Stimulated activated effector memory CD8-positive, alpha-beta T cell treated with anti-CD3 and anti-CD28 coated beads, Interleukin-12 subunit alpha, Interleukin-12 subunit beta, amount 100 ng/mL, for 72 hours (primary cell): ENCODE measurements around the gene ANXA2.

Source experiments
- ATAC-seq: fragments of 150-1000 bp; cut with Tn5 transposase; 2 replicates; pipeline ENCODE4 v1.10.0; 2021
- DNase-seq, 2 donors: peaks; one replicate each; pipeline ENCODE4 v3.0.0; 2021 to 2022; ENCODE audit warnings: low spot score in 2 of 2
- H3K27ac Mint-ChIP-seq: one replicate; pipeline ENCODE4 v1.8.0; 2022; ENCODE audit warnings: mild to moderate bottlenecking, mixed read lengths
- H3K36me3 Mint-ChIP-seq: one replicate; pipeline ENCODE4 v1.8.0; 2022; ENCODE audit warnings: mild to moderate bottlenecking, mixed read lengths
- H3K4me1 Mint-ChIP-seq: one replicate; pipeline ENCODE4 v1.8.0; 2022; ENCODE audit warnings: mixed read lengths
- H3K4me3 Mint-ChIP-seq: one replicate; pipeline ENCODE4 v1.8.0; 2022; ENCODE audit warnings: mild to moderate bottlenecking, mixed read lengths
- H3K9me3 Mint-ChIP-seq: one replicate; pipeline ENCODE4 v1.8.0; 2022; ENCODE audit warnings: mixed read lengths

Gene ANXA2

DNA sequence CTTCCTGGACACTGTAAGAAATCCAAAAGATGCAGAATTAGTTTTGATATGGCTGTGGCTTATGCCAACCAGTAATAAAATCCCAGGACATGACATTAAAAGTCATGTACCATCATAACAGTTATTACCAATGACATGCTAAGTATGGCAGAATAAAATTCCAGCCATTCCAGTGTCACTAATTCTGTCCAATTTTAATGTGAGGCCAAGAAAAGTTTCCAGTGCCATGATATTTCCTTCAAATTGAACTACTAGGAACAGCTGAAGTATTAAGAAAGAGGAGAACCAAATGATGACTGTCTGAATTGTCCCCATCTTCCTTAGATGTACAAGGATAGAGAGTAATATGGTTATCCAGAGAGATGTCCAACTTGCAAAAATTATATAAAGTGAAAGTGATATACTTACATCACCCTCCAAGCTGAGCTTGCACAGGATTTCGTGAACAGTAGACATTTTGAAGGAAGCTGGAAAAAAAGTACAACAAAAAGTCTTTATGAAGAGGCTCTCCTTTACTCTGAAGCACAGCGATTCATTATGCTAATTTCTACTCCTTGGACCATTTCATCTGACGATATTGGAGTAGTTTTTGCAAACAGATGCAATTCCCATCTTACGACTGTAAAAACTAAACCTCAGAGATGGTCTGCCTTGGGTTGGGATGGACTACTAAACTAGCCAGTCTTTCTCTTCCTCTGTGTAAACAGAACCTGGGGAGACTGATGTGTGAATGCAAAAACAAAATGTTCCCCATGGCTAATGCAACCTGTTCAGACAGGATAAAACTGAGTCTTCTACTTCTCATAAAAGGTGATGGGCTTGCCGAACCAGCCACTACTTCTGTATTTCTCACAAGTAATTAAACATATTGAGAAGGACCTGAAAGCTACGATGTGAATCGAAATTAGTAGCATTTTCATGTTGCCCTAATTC, 11.9 kb downstream of the ANXA2 start:
- H3K9me3 Mint-ChIP-seq = no peaks in the 10 kb centered on the region
- no peak for ATAC-seq
- no peak overlapping the region for H3K27ac Mint-ChIP-seq
- peaks cover 64% of the 10 kb centered on the region for H3K4me1 Mint-ChIP-seq
- no peak overlapping the region for H3K4me3 Mint-ChIP-seq
- H3K36me3 Mint-ChIP-seq = peaks cover 78% of the 10 kb centered on the region
- DNase-seq = no peak

DNA sequence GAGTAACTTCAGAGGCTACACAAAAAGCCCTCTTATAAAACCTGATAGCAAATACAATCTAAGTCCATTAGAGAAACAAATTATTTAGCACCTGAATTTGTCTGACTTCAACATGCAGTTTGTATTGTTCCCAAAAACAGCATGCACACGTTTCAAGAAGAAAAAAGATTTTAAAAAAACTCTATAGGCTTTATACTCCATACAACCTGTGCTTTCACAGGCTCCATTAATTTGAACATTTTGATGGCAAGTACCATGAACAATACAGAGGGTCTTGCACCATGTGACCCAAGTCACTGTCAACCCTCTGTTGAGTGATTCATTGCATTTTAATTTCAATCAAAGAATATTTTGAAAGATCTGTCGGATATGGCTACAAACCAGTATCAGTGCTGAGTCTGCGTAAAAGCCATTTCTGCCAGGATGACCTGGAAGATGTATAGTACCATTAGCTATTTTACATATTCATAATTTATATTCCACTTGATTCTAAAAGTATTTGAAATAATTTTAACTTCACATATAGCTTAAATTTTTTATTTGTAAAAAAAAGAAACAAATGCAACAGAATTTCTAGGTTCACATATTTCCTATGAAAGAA, 13.2 kb downstream of the ANXA2 start:
- Mint-ChIP-seq H3K9me3 (no peaks in the 10 kb centered on the region), H3K36me3 (peaks cover 78% of the 10 kb centered on the region), H3K27ac (no peak overlapping the region), H3K4me1 (peaks cover 52% of the 10 kb centered on the region), H3K4me3 (no peak overlapping the region)
- no peak for ATAC-seq
- DNase-seq = no peak

GRCh38 chr15:60384053-60384452, 13.7 kb downstream of the ANXA2 start:
- Mint-ChIP-seq H3K4me3 (no peak overlapping the region), H3K9me3 (no peaks in the 10 kb centered on the region), H3K4me1 (peaks cover 46% of the 10 kb centered on the region), H3K27ac (no peak overlapping the region), H3K36me3 (peaks cover 83% of the 10 kb centered on the region)
- DNase-seq = no peak
- ATAC-seq = no peak

GRCh38 chr15:60382773-60383674, 14.8 kb downstream of the ANXA2 start:
- DNase-seq = no peak
- Mint-ChIP-seq H3K4me3 (no peak overlapping the region), H3K36me3 (peaks cover 84% of the 10 kb centered on the region), H3K27ac (peak overlapping the region; percentile 9), H3K4me1 (peaks cover 37% of the 10 kb centered on the region), H3K9me3 (no peaks in the 10 kb centered on the region)
- ATAC-seq = no peak

GRCh38 chr15:60381148-60381788, 16.5 kb downstream of the ANXA2 start:
- Mint-ChIP-seq H3K4me1 (peaks cover 31% of the 10 kb centered on the region), H3K27ac (no peak overlapping the region), H3K36me3 (peaks cover 99% of the 10 kb centered on the region), H3K4me3 (no peak overlapping the region), H3K9me3 (no peaks in the 10 kb centered on the region)
- ATAC-seq (no peak), DNase-seq (no peak)

GRCh38 chr15:60379525-60380274, 18.1 kb downstream of the ANXA2 start:
- Mint-ChIP-seq H3K4me3 (no peak overlapping the region), H3K4me1 (peaks cover 31% of the 10 kb centered on the region), H3K36me3 (peaks cover 99% of the 10 kb centered on the region), H3K9me3 (no peaks in the 10 kb centered on the region), H3K27ac (no peak overlapping the region)
- DNase-seq (no peak), ATAC-seq (no peak)

DNA sequence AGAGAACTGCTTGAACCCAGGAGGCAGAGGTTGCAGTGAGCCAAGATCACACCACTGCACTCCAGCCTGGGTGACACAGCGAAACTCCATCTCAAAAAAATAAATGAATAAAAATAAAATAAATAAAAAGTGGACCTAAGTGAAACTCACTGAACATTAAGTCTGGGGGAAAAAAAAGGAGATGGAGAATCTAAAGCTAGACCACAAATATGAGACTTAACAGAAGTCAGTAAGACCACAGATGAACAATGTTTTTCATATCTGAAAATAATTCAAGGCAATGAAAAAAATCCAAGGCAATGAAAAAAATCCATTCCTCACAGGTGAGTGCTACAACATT, 18.6 kb downstream of the ANXA2 start:
- peaks cover 99% of the 10 kb centered on the region for H3K36me3 Mint-ChIP-seq
- ATAC-seq (no peak), DNase-seq (no peak)
- no peak overlapping the region for H3K27ac Mint-ChIP-seq
- no peak overlapping the region for H3K4me3 Mint-ChIP-seq
- peaks cover 31% of the 10 kb centered on the region for H3K4me1 Mint-ChIP-seq
- no peaks in the 10 kb centered on the region for H3K9me3 Mint-ChIP-seq

GRCh38 chr15:60376677-60377095, 21.1 kb downstream of the ANXA2 start:
- Mint-ChIP-seq H3K4me3 (no peak overlapping the region), H3K36me3 (peaks cover 99% of the 10 kb centered on the region), H3K27ac (peak overlapping the region; percentile 74), H3K9me3 (no peaks in the 10 kb centered on the region), H3K4me1 (peaks cover 18% of the 10 kb centered on the region)
- no peak for ATAC-seq
- no peak for DNase-seq

- Mint-ChIP-seq H3K9me3 (no peaks in the 10 kb centered on the region), H3K4me3 (no peak overlapping the region), H3K4me1 (peaks cover 23% of the 10 kb centered on the region), H3K27ac (peak overlapping the region; percentile 74), H3K36me3 (peaks cover 99% of the 10 kb centered on the region)
- no peak for DNase-seq
- ATAC-seq = no peak
Measured at GRCh38 chr15:60375306-60375705, 22.5 kb downstream of the ANXA2 start.

- H3K36me3 Mint-ChIP-seq = peaks cover 99% of the 10 kb centered on the region
- DNase-seq = no peak
- ATAC-seq = peak; percentile 58
Measured at GRCh38 chr15:60374628-60375081, 23.1 kb downstream of the ANXA2 start.

DNA sequence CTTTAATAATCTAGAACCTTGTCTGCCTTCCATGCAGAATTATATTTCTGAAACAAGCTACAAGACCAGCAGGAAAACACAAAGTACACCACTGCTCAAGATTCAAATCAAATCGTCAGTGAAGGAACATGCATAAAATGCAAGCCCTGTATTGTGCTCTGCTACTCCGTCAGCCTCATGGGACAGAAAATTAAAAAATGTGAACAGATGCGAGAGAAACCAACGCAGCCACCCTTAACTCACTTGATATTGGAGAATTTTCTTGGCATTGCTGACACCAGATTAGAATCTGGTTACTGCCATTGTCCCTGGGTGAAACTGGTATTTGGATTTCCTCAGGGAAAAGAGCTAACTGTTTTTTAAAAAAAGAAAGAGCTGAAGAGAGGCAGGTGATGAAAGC, 23.6 kb downstream of the ANXA2 start:
- H3K27ac Mint-ChIP-seq = peak overlapping the region; percentile 78
- H3K36me3 Mint-ChIP-seq = peaks cover 99% of the 10 kb centered on the region
- ATAC-seq (no peak), DNase-seq (no peak)
- H3K4me1 Mint-ChIP-seq = peaks cover 34% of the 10 kb centered on the region
- H3K9me3 Mint-ChIP-seq = no peaks in the 10 kb centered on the region
- no peak overlapping the region for H3K4me3 Mint-ChIP-seq

More at GRCh38 chr15:60374628-60375081, 23.1 kb downstream of the ANXA2 start:
- Mint-ChIP-seq H3K4me1 (peaks cover 29% of the 10 kb centered on the region), H3K9me3 (no peaks in the 10 kb centered on the region), H3K27ac (peak overlapping the region; percentile 78), H3K4me3 (no peak overlapping the region)

GRCh38 chr15:60373745-60374144, 24.0 kb downstream of the ANXA2 start:
- Mint-ChIP-seq H3K27ac (peak overlapping the region; percentile 78), H3K4me1 (peaks cover 35% of the 10 kb centered on the region)
- no peak for DNase-seq

GRCh38 chr15:60373327-60373726, 24.5 kb downstream of the ANXA2 start:
- Mint-ChIP-seq H3K27ac (peak overlapping the region; percentile 78), H3K4me3 (no peak overlapping the region), H3K9me3 (no peaks in the 10 kb centered on the region), H3K36me3 (peaks cover 94% of the 10 kb centered on the region), H3K4me1 (peaks cover 35% of the 10 kb centered on the region)
- no peak for ATAC-seq
- no peak for DNase-seq

More at GRCh38 chr15:60373745-60374144, 24.0 kb downstream of the ANXA2 start:
- Mint-ChIP-seq H3K36me3 (peaks cover 98% of the 10 kb centered on the region), H3K9me3 (no peaks in the 10 kb centered on the region), H3K4me3 (no peak overlapping the region)
- no peak for ATAC-seq

- H3K9me3 Mint-ChIP-seq = no peaks in the 10 kb centered on the region
- peak overlapping the region; percentile 78 for H3K27ac Mint-ChIP-seq
- no peak overlapping the region for H3K4me3 Mint-ChIP-seq
- DNase-seq (no peak), ATAC-seq (no peak)
- H3K4me1 Mint-ChIP-seq = peaks cover 35% of the 10 kb centered on the region
- peaks cover 88% of the 10 kb centered on the region for H3K36me3 Mint-ChIP-seq
Measured at GRCh38 chr15:60372756-60373155, 25.0 kb downstream of the ANXA2 start.
